ENCODE results near the gene STAP2. TPM values are rescaled to one million over a fixed set of nuclear protein-coding genes. Genes with fewer than 3 reads are reported as not detected.

The STAP2 gene
- total RNA-seq, 2 experiments from 2014 or later, result 8.1 to 10.7 TPM

DNA sequence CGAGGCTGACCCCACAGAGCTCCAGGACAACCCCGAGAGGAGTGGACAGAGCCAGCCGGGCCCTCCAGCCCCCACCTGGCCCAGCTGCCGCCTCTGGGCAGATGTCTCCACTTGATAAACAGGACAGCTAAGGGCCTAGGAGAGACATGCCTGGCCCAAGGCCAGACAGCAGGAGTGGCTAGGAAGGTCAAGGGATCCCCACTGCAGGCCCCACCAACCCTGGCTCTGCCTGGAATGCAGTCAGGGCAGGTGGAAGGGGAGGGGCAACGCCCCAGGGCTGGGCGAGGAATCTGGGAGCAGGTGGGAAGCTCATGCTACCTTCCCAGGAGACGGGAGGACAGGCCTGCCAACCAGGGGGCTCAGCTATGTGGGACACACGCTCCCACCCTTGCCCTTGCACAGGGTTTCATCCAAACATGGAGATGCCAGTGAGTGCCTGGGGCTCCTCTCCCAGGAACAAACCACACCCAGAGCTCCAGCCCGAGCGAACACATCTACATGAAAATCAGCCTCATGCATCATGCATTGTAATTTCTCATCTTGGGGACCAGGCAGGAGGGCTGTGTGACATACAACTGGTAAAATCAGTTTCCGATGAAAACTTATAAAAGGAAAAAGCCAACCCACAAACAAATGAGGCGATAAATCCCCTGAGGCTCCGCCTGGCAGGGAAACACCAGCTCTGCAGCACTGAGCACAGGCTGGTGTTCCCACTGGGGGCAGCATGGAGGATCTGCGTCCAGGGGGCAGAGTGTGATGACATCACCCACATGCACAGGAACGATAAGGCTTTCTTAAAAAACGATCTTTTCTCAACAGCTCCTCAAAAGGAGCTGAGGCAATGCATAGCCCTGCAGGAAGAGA, 36.8 kb upstream of the STAP2 start:
- no peaks in the 10 kb centered on the region for H3K27me3 Mint-ChIP-seq (ENCODE audit: low read depth)
- H3K27ac Mint-ChIP-seq, result no peak overlapping the region
- H3K4me3 Mint-ChIP-seq, result no peak overlapping the region
- DNase-seq, result no peak
- no peaks in the 10 kb centered on the region for H3K9me3 Mint-ChIP-seq
- intact Hi-C loops (cut with micrococcal nuclease), result no loop called here
- peaks cover 63% of the 10 kb centered on the region for H3K4me1 Mint-ChIP-seq (ENCODE audit: low read depth)
- no peaks in the 10 kb centered on the region for H3K36me3 Mint-ChIP-seq (ENCODE audit: low read depth)
- CTCF ChIA-PET, result interaction anchor here (0.6 kb wide), 1 partner anchor 43 kb away, joined by 5 read pairs; no protein-coding TSS in a partner anchor

DNA sequence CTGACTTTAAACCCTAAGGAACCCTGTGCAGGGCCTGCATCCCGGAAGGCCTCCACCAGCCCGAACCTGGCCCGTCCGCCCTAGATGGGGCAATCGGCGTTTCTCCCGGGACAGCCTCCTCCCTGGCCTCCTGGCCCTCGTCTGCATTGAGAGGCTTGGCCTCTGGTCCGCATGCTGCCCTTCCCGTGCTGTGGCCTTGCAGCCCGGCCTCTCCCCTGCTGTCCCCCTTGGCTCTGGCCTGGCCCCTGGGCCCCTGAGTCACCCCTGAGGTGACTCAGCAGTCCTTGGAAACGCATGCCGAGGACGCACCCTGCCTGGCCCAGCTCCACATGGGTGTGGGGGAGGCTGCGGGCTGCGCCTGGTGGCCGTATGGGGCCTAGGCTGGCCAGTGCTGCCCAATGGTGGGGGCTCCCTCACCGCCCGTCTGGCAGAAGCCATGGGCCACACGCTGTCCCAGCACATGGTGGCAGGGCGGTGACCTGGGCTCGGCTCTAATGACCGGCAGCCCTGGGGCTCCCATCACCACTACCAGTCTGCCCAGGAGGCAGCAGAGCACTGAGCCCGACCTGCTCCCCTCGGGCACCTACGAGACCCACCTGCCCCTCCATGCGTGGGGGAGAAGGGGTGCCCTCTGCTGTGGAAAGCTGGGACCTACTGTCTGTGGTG, 36.0 kb upstream of the STAP2 start:
- CTCF ChIA-PET, result interaction anchor here (0.6 kb wide), 2 partner anchors 29 to 42 kb away, joined by 5 read pairs; no protein-coding TSS in a partner anchor
- Mint-ChIP-seq H3K27ac (no peak overlapping the region), H3K27me3 (ENCODE audit: low read depth) (no peaks in the 10 kb centered on the region), H3K9me3 (no peaks in the 10 kb centered on the region), H3K4me3 (no peak overlapping the region), H3K36me3 (ENCODE audit: low read depth) (no peaks in the 10 kb centered on the region), H3K4me1 (ENCODE audit: low read depth) (peaks cover 63% of the 10 kb centered on the region)
- DNase-seq, result no peak
- intact Hi-C loops (cut with micrococcal nuclease), result no loop called here

GRCh38 chr19:4373601-4374497, 35.2 kb upstream of the STAP2 start:
- no peaks in the 10 kb centered on the region for H3K9me3 Mint-ChIP-seq
- CTCF ChIA-PET, result interaction anchor here (0.6 kb wide), 1 partner anchor 28 kb away, joined by 5 read pairs; no protein-coding TSS in a partner anchor
- no peaks in the 10 kb centered on the region for H3K27me3 Mint-ChIP-seq (ENCODE audit: low read depth)
- DNase-seq, result no peak
- peaks cover 61% of the 10 kb centered on the region for H3K4me1 Mint-ChIP-seq (ENCODE audit: low read depth)
- intact Hi-C loops (cut with micrococcal nuclease), result no loop called here
- H3K36me3 Mint-ChIP-seq (ENCODE audit: low read depth), result no peaks in the 10 kb centered on the region
- H3K4me3 Mint-ChIP-seq, result no peak overlapping the region
- no peak overlapping the region for H3K27ac Mint-ChIP-seq

DNA sequence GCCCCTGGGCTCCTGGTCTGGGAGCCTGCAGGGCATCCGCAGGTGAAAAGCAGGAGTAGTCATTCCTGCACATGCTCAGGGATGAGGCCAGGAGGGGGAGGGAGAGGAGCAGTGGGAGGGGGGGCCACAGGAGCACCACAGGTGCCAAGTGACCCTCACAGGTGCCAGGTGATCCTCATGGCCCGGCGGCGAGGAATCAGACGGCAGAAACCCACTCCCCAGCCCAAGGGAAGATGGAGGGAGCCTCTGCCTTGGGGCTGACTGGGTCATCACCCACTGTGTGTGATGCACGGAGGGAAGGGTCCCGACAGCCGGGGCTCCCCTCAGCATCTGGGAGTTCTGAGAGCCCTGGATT, 34.4 kb upstream of the STAP2 start:
- CTCF ChIA-PET, result no interaction called here

DNA sequence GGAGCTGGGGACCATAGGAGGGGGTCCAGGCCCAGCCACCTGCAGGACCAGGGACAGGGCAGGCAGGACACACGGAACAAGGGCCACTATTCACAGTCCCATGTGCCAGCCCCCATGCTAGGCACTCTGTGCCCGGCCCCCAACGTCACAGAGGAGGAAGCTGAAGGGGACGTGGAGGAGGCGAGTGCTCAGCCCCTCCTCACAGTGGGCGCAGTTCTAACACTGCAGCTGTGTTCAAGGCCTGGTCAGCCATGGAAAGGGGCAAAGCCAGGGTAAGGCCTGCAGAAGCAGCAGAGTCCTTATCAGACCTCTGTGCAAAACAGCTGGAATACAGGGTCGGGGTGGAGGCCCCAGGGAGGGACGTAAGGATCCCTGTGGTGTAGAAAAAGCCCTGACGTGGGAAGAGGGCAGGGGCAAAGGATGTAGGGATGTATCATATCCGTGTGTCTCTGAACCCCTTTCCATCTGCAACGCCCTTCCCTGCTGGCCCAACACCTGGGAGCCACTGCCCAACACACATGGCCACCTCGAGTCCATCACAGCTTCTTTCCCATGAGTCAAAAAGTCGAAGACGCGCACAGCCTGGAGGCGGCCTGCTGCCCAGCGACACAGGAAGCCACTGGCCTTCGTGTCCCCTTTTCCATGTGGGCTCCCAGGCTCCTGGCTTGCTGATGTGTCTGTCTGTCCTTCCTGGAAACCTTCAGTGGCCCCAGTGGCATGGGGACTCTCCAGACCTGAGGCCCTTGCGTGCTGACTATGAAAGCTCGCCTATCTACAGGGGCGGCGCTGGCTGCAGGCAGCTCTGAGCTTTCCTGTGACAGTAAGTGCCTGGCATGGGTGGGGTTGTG, 33.8 kb upstream of the STAP2 start:
- Mint-ChIP-seq H3K4me3 (no peak overlapping the region), H3K9me3 (no peaks in the 10 kb centered on the region), H3K4me1 (ENCODE audit: low read depth) (peaks cover 60% of the 10 kb centered on the region), H3K36me3 (ENCODE audit: low read depth) (no peaks in the 10 kb centered on the region), H3K27me3 (ENCODE audit: low read depth) (no peaks in the 10 kb centered on the region), H3K27ac (no peak overlapping the region)
- DNase-seq, result no peak
- intact Hi-C loops (cut with micrococcal nuclease), result no loop called here
- CTCF ChIA-PET, result no interaction called here

More for the DNA sequence above, 34.4 kb upstream of the STAP2 start:
- H3K4me3 Mint-ChIP-seq, result no peak overlapping the region
- no peak overlapping the region for H3K27ac Mint-ChIP-seq
- peaks cover 61% of the 10 kb centered on the region for H3K4me1 Mint-ChIP-seq (ENCODE audit: low read depth)
- no peak for DNase-seq
- intact Hi-C loops (cut with micrococcal nuclease), result no loop called here
- no peaks in the 10 kb centered on the region for H3K36me3 Mint-ChIP-seq (ENCODE audit: low read depth)
- H3K9me3 Mint-ChIP-seq, result no peaks in the 10 kb centered on the region
- H3K27me3 Mint-ChIP-seq (ENCODE audit: low read depth), result no peaks in the 10 kb centered on the region

DNA sequence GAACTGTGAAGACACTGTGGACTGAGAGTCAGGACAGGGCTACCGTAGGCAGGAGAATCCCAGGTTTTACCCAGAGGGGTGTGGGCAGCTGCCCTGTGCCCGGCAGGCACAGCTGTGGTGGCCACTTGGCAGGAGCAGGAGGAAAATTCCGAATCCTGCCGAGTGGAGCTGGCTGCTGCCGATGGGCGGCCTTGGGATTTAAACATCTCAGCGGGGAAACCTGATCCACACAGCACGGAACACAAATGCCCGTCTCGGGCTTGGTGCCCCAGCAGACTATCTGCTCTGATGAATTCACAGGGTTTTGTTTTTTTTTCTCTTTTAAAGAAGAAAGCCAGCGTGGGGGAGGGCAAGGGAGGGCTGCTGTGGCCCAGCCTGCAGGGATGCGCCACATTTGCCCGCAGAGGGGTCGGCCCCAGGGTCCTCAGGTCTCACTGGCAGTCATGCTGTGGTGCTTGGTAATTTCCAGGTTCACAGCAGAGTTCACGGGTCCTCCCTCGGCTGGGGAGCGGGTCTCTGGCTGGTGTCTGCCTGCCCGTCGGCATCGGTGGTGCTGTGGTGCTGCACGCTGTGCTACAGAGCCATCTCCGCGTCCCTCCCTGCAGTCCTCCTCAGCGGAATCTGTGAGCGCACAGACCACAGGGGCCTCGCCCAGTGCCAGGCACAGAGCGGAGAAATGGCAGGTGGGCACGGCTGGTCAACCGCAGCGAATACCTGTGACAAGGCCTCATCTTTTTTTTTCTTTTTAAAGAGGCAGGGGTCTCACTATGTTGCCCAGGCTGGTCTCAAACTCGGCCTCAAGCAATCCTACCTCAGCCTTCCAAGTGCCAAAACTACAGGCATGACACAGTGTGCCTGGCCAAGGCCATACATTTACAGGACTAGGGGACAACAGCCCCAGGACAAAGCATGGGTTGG, 32.9 kb upstream of the STAP2 start:
- H3K27ac Mint-ChIP-seq, result peak overlapping the region; percentile 75
- no peaks in the 10 kb centered on the region for H3K27me3 Mint-ChIP-seq (ENCODE audit: low read depth)
- H3K4me1 Mint-ChIP-seq (ENCODE audit: low read depth), result peaks cover 53% of the 10 kb centered on the region
- intact Hi-C loops (cut with micrococcal nuclease), result no loop called here
- CTCF ChIA-PET, result no interaction called here
- no peaks in the 10 kb centered on the region for H3K9me3 Mint-ChIP-seq
- DNase-seq, result no peak
- no peak overlapping the region for H3K4me3 Mint-ChIP-seq
- H3K36me3 Mint-ChIP-seq (ENCODE audit: low read depth), result no peaks in the 10 kb centered on the region

DNA sequence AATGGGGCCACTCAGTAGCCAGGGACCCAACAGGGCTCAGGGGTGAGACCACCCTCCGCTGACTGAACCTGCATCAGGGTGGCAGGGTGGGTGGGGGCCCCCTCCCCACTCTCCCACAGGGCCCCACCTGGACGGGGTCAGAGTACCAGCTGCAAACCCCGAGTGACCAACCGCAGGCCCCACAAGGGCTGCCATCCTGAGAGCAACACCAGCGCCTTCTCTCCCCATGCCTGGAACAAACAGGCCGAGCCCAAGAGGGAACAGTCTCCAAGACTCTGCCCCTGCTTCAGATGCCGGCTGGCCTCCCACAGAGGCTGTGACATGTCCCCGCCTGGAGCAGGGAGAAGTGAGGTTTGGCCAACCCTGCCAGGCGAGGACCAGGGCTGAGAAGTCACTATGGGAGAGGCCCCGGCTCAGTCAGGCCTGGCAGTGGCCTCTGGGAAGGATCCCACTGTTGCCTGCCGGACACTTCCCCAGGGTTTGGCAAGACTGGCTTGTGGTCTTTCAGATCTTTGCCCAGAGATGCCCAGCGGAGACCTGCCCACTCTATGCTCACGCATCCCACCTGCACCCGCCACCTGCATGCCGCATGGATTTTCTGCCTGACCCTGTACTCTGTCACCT, 31.9 kb upstream of the STAP2 start:
- H3K27me3 Mint-ChIP-seq (ENCODE audit: low read depth), result no peaks in the 10 kb centered on the region
- CTCF ChIA-PET, result interaction anchor here (0.6 to 1.6 kb wide), 11 partner anchors 9 to 69 kb away, joined by 3 to 7 read pairs (median 4); partner anchors contain the start of genes CHAF1A, SH3GL1 and TMIGD2
- DNase-seq, result no peak
- H3K9me3 Mint-ChIP-seq, result no peaks in the 10 kb centered on the region
- peak overlapping the region; percentile 75 for H3K27ac Mint-ChIP-seq
- intact Hi-C loops (cut with micrococcal nuclease), result no loop called here
- peaks cover 44% of the 10 kb centered on the region for H3K4me1 Mint-ChIP-seq (ENCODE audit: low read depth)
- H3K4me3 Mint-ChIP-seq, result peak overlapping the region; percentile 15
- no peaks in the 10 kb centered on the region for H3K36me3 Mint-ChIP-seq (ENCODE audit: low read depth)

GRCh38 chr19:4369888-4370260, 31.2 kb upstream of the STAP2 start:
- DNase-seq, result peak; percentile 81
- Mint-ChIP-seq H3K9me3 (no peaks in the 10 kb centered on the region), H3K27ac (peak overlapping the region; percentile 96), H3K36me3 (ENCODE audit: low read depth) (no peaks in the 10 kb centered on the region), H3K4me1 (ENCODE audit: low read depth) (peaks cover 43% of the 10 kb centered on the region), H3K27me3 (ENCODE audit: low read depth) (no peaks in the 10 kb centered on the region), H3K4me3 (peak overlapping the region; percentile 78)
- CTCF ChIA-PET, result interaction anchor here (0.6 to 1.6 kb wide), 12 partner anchors 9 to 439 kb away, joined by 3 to 7 read pairs (median 4); partner anchors contain the start of genes CHAF1A, SH3GL1 and TMIGD2
- intact Hi-C loops (cut with micrococcal nuclease), result loop anchor here (1.0 kb wide), 3 partner anchors 9 to 30 kb away; partner anchors contain the start of gene SH3GL1

- H3K9me3 Mint-ChIP-seq, result no peaks in the 10 kb centered on the region
- CTCF ChIA-PET, result interaction anchor here (0.6 to 1.6 kb wide), 12 partner anchors 10 to 440 kb away, joined by 3 to 7 read pairs (median 4); partner anchors contain the start of genes SH3GL1 and TMIGD2
- no peaks in the 10 kb centered on the region for H3K27me3 Mint-ChIP-seq (ENCODE audit: low read depth)
- H3K4me3 Mint-ChIP-seq, result peak overlapping the region; percentile 78
- intact Hi-C loops (cut with micrococcal nuclease), result loop anchor here (1.0 kb wide), 3 partner anchors 10 to 31 kb away; partner anchors contain the start of gene SH3GL1
- DNase-seq, result peak; percentile 93
- H3K36me3 Mint-ChIP-seq (ENCODE audit: low read depth), result no peaks in the 10 kb centered on the region
- H3K27ac Mint-ChIP-seq, result peak overlapping the region; percentile 96
- H3K4me1 Mint-ChIP-seq (ENCODE audit: low read depth), result peaks cover 43% of the 10 kb centered on the region
Observed at GRCh38 chr19:4369109-4369887, 30.7 kb upstream of the STAP2 start.
